Activated CD8-positive, alpha-beta memory T cell treated with anti-CD3 and anti-CD28 coated beads for 36 hours (primary cell): ENCODE results near the gene LRP8. TPM values are rescaled to one million over a fixed set of nuclear protein-coding genes. Genes with fewer than 3 reads are reported as not detected.

ENCODE experiments used
- CTCF ChIA-PET: fragments of 350-600 bp; sonication (Branson Sonifier 250); formaldehyde crosslinking; loops from one replicate; lab custom pipeline; 2021; ENCODE audit warnings: antibody characterized with exemption; lab: Charles Lee
- POLR2A ChIA-PET: fragments of 350-600 bp; sonication (Branson Sonifier 250); formaldehyde crosslinking; loops from one replicate; lab custom pipeline; 2021; ENCODE audit warnings: antibody characterized with exemption; lab: Charles Lee
- total RNA-seq, 2 experiments: library from RNA; stranded (reverse); gene quantifications; one replicate each; pipeline ENCODE4 v1.2.3, GENCODE V29; 2021

Gene LRP8
- total RNA-seq, 2 experiments from 2014 or later, result 56.7 to 59.5 TPM

DNA sequence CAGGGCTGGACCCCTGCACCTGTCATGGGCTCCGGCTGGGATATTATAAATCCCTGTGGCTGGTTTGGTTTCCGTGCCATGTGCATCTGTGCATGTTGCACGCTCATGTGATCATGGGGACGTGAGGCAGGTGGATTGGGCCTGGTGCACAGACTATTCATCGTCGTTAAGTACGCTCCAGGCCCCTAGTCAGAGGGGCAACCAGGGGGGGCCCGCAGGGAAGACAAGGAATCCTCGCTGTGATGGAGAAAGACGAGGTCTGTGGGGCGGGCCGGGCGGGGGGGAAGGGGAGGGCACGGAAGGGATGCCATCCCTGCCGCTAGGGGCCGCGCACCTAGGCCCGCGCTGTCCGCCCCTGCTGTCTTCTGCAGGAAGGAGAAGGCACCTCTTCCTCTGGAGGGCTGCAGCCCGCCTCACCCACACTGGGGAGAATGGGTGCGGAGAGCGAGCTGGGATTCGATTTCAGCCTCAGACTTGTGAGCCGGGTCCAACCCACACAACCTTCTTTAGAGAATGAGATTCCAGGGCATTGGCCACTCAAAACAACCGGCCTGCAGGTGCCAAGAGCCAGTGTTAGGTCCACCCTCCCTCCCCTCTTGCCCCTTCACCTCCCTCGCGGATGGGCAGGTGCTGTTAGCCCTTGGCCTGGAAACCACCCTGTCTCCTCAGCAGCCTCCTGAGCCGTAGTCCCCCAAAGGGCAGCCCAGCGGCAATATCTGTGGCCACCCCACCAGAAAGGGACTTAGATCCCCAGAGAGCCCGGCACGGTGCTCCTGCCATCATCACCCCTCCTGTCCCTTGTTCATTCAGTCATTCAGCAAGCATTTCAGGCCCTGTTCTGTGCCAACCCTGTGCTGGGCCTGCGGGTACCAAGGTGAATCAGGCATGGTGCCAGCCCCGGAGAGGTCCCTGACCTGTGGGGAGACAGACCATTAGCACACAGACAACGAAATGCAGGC, 950 bp upstream of the LRP8 start:
- POLR2A ChIA-PET, result no interaction called here
- CTCF ChIA-PET, result interaction anchor here (0.6 kb wide), 1 partner anchor 13 kb away, joined by 3 read pairs; no protein-coding TSS in a partner anchor

DNA sequence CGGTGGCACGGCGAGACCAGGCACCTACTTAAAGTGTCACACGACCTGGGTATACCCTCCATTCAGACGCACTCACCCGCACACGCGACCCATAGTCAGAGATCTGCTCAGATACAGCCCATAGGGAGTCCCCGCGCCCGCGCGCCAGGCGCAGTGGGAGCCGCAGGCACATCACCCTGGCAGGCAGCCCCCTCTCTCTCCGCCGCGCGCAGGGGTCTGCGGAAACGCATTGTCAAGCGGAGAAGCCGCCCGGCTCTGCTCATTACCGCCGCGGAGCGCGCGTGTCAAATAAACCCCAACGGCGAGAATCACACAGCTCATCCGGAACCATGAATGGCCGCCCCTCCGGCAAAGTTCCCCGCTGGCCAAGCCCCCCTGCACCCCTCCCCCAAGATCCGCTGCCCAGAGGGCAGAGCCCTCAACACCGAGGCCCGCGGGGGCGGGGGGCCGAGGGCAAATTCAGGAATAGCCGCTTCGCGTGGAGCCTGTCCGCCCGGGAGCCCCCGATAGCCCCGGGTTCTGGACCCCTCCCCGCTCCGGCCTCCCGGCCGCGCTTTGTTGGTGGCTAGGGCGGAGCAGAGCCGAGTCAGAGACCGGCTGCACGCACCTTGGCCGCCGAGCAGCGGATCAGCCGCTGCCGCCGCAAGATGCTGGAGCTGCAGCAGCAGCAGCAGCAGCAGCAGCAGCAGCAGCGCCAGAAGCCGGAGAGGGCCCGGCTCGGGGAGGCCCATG, 522 bp downstream of the LRP8 start:
- ChIA-PET CTCF (interaction anchor here (1.0 kb wide), 1 partner anchor 49 kb away, joined by 4 read pairs; no protein-coding TSS in a partner anchor), POLR2A (interaction anchor here (0.6 to 1.5 kb wide), 6 partner anchors 33 to 619 kb away, joined by 3 to 8 read pairs (median 4); partner anchors contain the start of genes IFT25 and LRRC42)

DNA sequence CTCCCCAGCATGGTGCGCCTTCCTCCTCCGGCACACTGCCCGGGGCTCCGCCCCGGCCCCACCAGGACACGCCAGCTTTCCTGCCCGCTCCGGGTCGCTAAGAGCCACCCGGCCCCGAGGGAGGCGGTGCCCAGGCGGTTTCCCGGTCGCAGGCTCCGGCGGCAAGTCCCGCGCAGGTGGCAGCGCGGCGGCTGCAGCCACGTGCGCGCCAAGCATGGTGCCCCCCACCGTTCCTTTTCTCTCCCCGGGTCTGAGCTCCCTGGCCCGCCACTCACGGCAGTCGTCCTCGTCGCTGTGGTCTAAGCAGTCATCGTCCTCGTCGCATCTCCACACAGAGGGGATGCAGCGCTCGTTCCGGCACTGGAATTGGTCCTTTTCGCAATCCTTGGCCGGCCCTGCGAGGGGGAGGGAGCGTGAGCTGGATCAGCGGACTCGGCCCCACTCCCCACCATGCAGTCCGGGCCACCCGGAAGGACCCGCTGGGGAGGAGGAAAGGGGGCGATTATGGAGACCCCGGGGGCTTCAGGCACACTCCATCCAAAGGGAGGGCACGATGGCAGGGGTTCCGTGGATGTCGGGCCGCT, 1.2 kb downstream of the LRP8 start:
- POLR2A ChIA-PET, result interaction anchor here (0.5 to 1.5 kb wide), 10 partner anchors 11 to 619 kb away, joined by 3 to 8 read pairs (median 4); partner anchors contain the start of genes IFT25 and LRRC42
- CTCF ChIA-PET, result interaction anchor here (0.8 to 1.0 kb wide), 2 partner anchors 48 to 49 kb away, joined by 3 to 4 read pairs; no protein-coding TSS in a partner anchor

DNA sequence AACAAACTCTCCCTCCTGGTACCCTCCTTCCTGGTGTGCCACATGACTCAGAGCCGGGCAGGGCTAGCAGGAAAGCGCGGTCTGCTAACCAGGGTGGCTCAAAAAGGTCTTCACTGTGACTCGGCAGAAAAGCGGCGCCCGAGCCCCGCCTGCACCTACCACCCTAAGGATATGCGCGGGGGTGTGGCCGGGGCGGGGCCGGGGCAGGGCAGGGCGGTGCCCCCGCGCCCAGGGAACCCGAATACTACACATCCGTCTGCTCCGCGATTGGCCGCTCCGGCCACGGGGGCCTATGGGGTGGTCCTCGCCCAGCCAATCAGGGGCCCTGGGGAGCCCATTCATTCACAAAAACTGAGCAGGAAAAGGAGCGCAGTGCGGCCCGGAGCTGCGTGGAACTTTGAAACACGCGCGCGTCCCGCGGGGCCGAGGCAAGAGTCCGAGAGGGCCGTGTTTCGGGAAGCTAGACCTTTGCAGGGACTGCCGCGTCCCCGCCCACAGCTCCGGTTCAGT, 1.7 kb downstream of the LRP8 start:
- POLR2A ChIA-PET, result interaction anchor here (0.5 to 1.5 kb wide), 8 partner anchors 10 to 501 kb away, joined by 3 to 8 read pairs (median 4); no protein-coding TSS in a partner anchor
- CTCF ChIA-PET, result interaction anchor here (0.8 to 1.6 kb wide), 3 partner anchors 48 to 49 kb away, joined by 3 to 4 read pairs (median 4); no protein-coding TSS in a partner anchor

DNA sequence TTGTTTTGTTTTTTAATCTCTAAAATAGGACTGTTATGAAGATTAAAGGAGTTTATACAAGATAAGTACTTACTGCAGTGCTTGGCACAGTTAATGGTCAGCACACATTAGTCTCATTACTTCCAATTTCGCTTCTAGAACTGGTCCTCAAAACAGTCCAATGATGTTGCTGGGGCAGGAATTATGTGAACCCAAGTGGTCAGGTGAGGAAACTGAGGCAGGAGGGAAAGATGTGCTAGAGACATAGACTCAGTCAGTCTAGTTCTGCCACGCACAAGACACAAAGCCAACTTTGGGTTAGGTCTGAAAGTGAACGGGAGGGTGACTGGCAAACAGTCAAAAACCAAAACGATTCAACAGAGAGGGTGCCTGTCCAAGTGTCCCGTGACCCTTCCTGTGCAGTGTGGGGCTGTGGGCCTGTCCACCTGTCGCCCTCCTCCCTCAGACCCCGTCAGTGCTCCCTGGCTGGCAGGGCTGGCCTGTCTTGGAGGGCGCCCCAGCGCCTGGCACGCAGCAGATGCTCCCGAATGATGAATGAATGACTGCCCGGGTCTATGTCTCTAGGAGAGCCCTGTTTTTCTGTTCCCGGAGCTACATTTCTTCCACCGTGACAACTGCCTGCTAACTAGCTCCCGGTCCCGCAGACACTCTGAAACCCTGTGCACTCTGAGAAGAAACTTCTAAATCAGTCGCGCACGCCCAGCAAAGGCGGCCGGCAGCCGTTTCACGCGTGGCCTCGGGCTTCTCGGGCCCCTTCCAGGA, 2.4 kb downstream of the LRP8 start:
- ChIA-PET POLR2A (interaction anchor here (0.5 to 1.5 kb wide), 3 partner anchors 22 to 87 kb away, joined by 3 to 8 read pairs (median 4); no protein-coding TSS in a partner anchor), CTCF (interaction anchor here (1.6 kb wide), 1 partner anchor 47 kb away, joined by 4 read pairs; no protein-coding TSS in a partner anchor)

DNA sequence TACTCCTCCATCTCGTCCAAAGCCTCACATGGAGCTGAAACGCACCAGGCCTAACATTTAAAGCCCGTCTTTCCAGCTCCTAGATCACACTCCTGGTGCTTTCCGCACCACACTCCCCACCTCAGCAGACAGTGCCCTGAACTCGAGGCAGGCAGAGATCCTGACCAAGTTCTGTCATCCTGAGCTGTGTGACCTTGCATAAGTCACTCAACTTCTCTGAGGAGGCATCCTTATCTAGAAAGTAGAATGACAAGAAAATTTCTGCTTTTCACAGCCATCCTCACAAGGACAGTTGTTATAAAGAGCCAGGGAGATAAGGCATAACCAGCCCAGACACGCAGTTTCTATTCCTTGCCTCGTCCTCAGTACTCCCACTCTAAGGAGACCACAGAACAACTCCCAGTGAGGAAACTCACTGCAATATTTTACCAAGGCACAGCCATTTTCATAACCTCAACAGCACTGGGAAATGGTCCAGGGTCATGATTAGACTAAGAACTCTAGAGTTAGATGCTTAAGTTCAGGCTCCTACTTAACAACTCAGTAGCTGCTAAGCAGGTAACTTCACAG, 3.1 kb downstream of the LRP8 start:
- POLR2A ChIA-PET, result interaction anchor here (0.5 kb wide), 1 partner anchor 17 kb away, joined by 3 read pairs; no protein-coding TSS in a partner anchor
- CTCF ChIA-PET, result interaction anchor here (1.6 kb wide), 1 partner anchor 46 kb away, joined by 4 read pairs; no protein-coding TSS in a partner anchor

DNA sequence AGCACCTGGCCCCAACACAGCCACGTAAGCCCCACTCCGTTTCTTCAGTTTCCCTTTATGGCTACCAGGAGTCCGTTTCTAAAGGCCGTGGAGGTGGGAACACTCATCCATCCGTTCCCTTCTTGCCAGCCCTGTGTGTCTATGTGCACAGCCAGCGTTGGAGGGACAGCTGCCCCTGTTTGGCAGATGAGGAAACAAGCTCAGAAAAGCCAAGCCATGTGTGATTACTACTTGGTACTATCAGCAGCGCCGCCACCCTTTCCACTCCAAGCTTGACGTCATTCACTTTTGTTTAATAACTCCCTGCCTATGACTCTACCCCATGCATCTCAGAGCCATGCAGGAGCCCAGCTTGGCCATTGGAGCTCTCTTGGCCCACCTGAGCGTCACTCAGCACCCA, 3.5 kb downstream of the LRP8 start:
- POLR2A ChIA-PET, result no interaction called here
- CTCF ChIA-PET, result interaction anchor here (0.5 to 1.6 kb wide), 2 partner anchors 46 to 705 kb away, joined by 3 to 4 read pairs; no protein-coding TSS in a partner anchor

DNA sequence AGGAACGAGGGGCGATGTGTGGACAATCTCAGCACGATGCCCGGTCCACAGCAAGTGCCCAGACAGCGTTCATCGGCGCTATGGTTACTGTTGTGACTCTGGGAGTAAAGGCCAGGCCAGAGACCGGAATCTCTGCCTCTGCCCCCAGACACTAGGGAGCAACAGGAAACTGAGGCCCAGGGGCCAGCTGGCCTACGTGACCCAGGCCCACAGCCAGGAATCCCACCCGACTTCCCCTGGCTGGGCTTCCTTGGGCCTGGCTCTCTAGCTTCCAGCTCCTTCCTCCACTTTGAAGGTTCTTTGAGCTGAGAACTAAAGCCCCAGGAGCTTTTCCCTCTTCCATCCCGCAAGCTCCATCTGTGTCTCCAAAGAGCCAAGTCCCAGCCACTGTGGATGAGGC, 4.6 kb downstream of the LRP8 start:
- CTCF ChIA-PET, result no interaction called here
- POLR2A ChIA-PET, result no interaction called here

DNA sequence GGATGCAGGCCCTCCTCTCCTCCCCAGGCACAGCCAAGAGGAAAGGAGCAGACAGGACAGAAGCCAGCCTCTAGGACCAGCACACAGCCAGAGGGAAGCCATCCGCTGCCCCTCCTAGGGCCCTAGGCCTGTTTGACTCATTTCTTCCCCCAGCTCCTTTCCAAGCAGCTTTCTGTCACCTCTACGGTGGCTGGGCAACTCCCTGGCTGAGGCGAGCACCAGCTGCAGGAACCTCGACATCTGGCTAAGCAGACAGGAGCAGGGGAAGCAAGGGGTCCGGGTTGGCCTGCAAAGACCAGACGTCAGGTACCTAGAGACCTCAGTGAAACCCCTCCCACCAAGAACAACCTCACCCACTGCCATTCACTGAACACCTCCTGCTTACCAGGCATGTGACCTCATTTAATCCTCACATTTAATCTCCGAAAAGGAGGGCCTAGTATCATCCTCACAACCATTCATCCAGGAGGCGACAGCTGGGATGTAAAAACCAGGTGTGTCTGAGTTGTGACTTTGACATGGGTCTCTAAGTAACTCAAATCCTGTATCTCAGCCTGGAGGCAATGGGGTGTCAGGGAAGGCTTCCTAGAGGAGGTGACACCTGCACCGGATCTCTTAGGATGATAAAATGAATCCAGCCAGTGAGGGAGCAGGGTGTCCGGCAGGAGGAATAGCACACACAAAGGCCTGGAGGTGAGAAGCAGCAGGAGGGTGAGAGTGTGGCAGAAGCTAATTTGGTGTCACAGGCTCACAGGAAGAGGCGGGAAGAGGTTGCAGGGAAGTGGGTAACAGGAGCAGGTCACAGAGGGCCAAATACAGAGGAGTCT, 5.9 kb downstream of the LRP8 start:
- POLR2A ChIA-PET, result no interaction called here
- CTCF ChIA-PET, result no interaction called here

DNA sequence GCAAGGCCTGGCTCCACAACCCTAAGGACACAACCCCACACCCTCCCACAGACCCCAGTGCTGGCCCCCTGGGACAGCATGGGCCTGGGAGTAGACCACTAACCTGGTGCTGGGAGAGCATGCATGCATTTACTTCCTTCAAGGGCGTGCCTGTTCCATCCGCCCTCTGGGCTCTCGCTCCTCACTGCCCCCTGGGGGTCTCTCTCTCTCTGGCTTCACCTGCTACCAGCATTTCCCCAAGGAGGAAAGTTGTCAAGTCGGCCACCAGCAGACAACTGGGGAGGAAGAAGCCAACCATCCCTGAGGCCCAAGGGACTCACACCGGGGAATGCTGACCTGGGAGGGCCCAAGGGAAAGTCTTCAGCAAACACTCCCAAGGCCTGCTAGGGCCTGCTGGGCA, 6.5 kb downstream of the LRP8 start:
- ChIA-PET POLR2A (no interaction called here), CTCF (interaction anchor here (1.4 kb wide), 1 partner anchor 43 kb away, joined by 5 read pairs; no protein-coding TSS in a partner anchor)

DNA sequence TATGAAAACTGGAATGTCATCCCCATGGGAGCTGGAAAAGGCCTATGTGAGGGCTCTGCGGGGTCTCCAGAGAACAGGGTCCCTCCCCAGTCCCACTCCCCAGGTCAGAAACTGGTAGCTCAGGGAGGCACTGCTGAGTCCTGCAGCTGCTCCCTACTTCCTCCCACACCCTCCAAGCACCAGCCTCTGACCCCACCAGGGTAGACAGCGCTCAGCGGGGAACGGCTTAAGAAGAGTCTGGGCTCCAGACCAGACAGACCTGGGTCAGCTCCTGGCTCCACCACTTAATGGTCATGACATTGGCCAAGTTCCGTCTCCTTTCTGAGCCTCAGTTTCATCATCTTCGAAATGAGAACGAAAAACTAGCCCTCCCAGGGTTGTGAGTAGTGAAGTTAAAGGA, 7.2 kb downstream of the LRP8 start:
- POLR2A ChIA-PET, result no interaction called here
- CTCF ChIA-PET, result interaction anchor here (1.4 kb wide), 1 partner anchor 43 kb away, joined by 5 read pairs; no protein-coding TSS in a partner anchor

DNA sequence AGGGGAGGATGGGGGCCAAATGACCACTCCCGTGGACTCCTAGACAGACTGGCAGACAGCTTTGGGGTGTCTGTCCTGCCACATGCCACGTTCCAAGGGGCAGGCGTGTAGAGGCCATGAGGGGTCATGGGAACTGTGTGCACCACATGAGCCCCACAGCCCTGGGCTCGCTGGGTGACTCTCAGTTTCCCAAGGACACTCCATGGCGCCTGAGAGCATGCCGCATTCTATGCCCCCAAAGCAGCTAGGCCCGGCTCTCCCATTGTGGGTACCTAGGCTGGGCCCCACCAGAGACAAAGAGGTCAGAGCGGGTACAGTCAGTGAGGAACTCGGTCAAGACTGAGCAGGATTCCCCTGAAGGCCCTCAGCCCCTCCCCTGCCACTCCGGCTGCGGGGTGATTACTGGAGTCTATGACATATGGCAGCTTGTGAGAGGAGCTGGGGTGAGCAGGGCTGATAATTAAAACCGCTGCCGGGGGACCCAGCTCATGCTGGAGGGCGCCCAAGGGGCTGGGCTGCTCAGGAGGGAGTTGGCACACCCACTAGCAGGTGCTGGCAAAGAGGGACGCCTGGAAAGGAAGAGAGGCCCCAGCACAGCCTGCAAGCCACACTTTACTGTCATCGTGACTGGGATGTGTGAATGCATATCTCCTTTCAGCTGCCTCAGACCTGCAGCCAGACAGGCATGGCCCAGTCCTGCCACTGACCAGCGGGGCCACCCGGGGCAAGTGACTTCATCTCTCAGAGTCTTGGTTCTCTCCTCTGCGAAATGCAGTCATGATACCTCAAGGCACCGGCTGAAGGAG, 8.4 kb downstream of the LRP8 start:
- ChIA-PET POLR2A (interaction anchor here (0.6 kb wide), 1 partner anchor 86 kb away, joined by 4 read pairs; no protein-coding TSS in a partner anchor), CTCF (interaction anchor here (0.6 kb wide), 1 partner anchor 178 kb away, joined by 3 read pairs; no protein-coding TSS in a partner anchor)

DNA sequence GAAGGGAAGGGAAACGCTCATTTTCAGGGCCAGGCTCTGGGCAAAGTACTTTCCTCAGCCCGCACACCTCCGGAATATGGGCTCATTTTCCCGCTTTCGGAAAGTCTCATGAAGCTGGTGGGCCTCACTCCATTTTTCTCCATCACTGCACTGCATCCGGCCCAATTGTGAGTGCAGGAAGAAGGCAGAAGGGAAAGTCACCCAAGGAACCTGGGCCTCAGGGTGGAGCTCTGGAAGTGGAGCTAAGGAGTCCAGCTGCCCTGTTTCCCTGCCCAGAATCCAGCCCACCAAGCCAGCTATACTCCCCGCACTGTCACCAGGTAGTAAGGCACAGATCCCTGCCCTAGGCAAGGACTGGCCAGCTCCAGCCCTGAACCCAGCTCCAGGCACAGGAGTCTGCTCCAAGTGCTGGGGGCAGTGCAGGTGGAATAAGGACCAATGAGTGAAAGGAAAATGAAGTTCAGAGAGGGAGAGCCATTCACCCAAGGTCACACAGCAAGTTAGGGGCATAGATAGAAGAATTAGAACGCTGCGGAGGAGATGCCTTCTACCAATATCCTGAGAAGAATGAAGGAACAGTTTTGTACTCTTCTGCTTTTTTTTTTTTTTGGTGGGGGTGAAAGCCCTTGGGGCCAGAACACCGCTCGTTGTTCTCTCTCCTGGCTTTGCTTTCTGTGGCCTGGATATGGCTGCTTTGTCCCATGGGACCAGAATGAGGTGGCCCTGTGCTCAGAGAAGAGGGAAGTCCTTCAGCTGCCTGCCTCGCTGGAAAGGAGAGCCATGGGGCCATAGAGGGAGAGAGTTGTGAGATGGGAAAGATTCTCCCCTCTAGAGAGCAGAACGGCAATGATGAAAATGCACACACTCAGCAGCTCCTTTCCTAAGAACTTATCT, 10.0 kb downstream of the LRP8 start:
- CTCF ChIA-PET, result interaction anchor here (0.6 to 0.9 kb wide), 2 partner anchors 26 to 114 kb away, joined by 3 read pairs; no protein-coding TSS in a partner anchor

DNA sequence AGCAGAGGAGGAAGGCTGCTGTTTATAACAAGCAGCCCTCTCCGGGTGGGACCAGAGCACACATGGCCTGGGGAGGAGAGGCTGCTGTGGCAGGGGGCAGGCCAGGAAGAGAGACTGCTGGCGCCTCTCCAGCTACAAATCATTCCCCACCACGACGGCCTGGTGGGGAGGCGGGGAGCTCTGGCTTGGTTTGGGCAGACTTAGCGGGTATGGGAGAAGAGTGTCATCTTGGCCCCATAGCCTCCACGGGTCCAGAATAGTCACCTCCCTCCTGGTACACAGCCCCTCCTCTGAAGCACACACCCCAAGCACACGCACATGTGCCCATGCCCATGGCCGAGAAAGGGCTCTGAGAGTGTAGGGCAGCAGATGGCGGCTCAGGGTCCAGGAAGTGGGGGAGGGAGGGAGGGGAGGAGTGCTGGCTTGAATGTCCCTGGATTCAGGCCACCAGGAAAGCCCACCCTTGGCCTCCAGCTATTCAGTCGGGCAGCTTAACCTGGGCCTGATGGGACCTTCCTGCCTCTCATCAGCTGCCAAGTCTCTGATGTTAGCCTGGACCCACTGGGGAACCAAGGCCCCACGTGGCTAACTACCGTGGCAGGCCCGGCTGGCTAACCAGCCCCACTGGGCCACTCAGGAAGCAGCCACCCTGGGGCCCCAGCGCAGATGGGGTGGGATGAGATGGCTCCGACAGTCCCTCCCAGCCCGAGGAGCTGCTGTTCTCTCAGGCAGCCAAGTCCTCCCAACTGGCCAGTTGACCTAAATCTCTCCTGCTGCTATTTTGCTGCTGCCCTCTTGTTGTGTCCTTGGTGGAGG, 10.9 kb downstream of the LRP8 start:
- ChIA-PET CTCF (interaction anchor here (0.9 kb wide), 1 partner anchor 25 kb away, joined by 3 read pairs; no protein-coding TSS in a partner anchor), POLR2A (no interaction called here)

More for the DNA sequence above, 10.0 kb downstream of the LRP8 start:
- POLR2A ChIA-PET, result no interaction called here
